GM06990 (cell line): ENCODE results near the gene OLFML2A.

ENCODE experiments used
- DNase-seq: peaks from one replicate; pipeline ENCODE4 v3.0.0-alpha.2; 2011; ENCODE audit not compliant: insufficient read length; ENCODE audit errors: extremely low read depth
- H3K27me3 ChIP-seq: replicated peaks from 2 replicates; pipeline ENCODE4 v1.6.0; 2011; ENCODE audit warnings: low read length; ENCODE audit not compliant: control insufficient read depth, insufficient read depth
- H3K36me3 ChIP-seq: 2 replicates; pipeline ENCODE4 v1.5.1; 2011; ENCODE audit warnings: low read length; ENCODE audit not compliant: control insufficient read depth, insufficient read depth
- H3K4me3 ChIP-seq: replicated peaks from 2 replicates; pipeline ENCODE4 v1.5.1; 2011; ENCODE audit warnings: low read depth, mild to moderate bottlenecking, control low read depth, low read length
- CTCF ChIP-seq: IDR thresholded peaks from 2 replicates; pipeline ENCODE4 v1.5.1; 2011; ENCODE audit warnings: low read length, control low read depth, mild to moderate bottlenecking, inconsistent platforms; ENCODE audit not compliant: insufficient read depth, poor library complexity, severe bottlenecking

Gene OLFML2A

DNA sequence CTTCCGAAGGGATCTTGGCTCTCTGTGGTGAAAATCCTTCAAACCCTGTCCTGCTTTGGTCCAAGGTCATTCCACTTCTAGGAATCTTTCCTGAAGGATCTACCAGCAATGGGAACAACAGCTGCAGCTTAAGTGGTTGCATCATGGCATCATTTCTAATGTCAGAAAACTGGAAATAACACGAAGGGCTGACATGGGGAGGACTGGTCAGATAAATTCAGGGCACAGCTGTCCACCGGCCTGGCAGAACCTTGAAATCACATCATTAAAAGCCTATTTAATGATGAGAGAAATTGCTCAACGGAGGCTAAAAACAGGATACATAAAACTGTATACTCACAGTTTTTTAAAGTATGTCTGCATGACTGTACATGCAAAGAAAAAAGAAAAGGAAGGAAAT lies 28.3 kb downstream of the OLFML2A start:
- no peak for TF ChIP-seq CTCF
- Histone ChIP-seq H3K27me3 (no peaks in the 10 kb centered on the region), H3K4me3 (no peak overlapping the region), H3K36me3 (no peaks in the 10 kb centered on the region)
- DNase-seq: no peak

GRCh38 chr9:124808246-124808956 lies 31.5 kb downstream of the OLFML2A start:
- no peak for DNase-seq
- TF ChIP-seq CTCF: no peak

GRCh38 chr9:124809211-124809610 lies 32.3 kb downstream of the OLFML2A start:
- H3K36me3 ChIP-seq: no peaks in the 10 kb centered on the region; the same call in 1 of the 2 replicates
- no peaks in the 10 kb centered on the region for H3K27me3 ChIP-seq
- no peak for DNase-seq
- TF ChIP-seq CTCF: no peak
- H3K4me3 ChIP-seq: no peak overlapping the region

More at GRCh38 chr9:124808246-124808956, 31.5 kb downstream of the OLFML2A start:
- H3K4me3 ChIP-seq: no peak overlapping the region
- no peaks in the 10 kb centered on the region for H3K27me3 ChIP-seq
- no peaks in the 10 kb centered on the region; the same call in 1 of the 2 replicates for H3K36me3 ChIP-seq

DNA sequence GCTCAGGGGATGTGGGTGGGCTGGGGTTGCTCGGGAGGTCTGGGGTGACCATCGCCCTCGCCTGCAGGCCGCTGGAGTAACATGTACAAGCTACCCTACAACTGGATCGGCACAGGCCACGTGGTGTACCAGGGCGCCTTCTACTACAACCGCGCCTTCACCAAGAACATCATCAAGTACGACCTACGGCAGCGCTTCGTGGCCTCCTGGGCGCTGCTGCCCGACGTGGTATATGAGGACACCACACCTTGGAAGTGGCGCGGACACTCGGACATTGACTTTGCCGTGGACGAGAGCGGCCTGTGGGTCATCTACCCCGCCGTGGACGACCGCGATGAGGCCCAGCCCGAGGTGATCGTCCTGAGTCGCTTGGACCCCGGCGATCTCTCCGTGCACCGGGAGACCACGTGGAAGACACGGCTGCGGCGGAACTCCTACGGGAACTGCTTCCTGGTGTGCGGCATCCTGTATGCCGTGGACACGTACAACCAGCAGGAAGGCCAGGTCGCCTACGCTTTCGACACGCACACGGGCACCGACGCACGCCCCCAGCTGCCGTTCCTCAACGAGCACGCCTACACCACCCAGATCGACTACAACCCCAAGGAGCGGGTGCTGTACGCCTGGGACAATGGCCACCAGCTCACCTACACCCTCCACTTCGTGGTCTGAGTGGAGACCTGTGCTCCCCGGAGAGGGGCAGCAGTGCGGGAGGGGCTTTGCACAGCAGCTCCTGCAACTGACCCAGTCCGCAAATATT lies 33.0 kb downstream of the OLFML2A start:
- Histone ChIP-seq H3K4me3 (no peak overlapping the region), H3K27me3 (no peaks in the 10 kb centered on the region), H3K36me3 (no peaks in the 10 kb centered on the region; the same call in 1 of the 2 replicates)
- no peak for TF ChIP-seq CTCF
- DNase-seq: no peak

DNA sequence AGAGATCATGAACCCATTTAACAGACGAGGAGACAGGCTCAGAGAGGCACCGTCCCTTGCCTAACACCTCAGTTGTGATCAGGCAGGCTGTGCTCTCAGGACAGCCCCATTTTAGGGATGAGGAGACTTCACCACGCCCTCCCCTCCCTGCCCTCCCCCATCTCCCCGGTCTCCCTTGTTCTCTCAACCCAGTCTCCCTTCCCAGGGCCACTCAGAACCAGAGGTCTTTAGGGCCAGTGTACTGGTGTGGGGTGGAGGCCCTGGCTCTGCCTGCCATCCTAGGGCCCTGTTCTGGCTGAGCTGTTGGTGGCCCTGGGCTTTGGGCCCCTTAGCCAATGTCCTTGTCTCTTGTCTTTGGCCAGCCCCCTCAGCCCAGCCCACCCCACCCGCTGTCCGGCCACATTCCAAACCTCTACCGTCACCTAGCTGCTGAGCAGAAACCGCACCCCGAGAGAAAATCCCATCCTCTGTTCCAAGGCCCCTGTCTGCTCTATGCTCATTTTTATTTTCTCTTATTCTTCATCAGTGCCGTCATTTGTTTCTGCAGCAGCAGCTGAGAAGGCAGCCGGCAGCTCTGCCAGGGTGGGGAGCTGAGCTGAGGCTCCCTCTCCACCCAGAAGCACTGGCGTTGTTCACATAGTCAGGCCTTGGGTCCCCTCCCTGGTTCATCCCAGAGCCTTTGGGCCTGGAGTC lies 33.9 kb downstream of the OLFML2A start:
- no peaks in the 10 kb centered on the region; the same call in 1 of the 2 replicates for H3K36me3 ChIP-seq
- no peaks in the 10 kb centered on the region for H3K27me3 ChIP-seq
- H3K4me3 ChIP-seq: no peak overlapping the region
- no peak for DNase-seq
- no peak for TF ChIP-seq CTCF
